Iris pigment epithelial cell (primary cell): ENCODE data around the gene TPRN.

ENCODE experiments used
- DNase-seq: peaks from one replicate; pipeline ENCODE4 v3.0.0-alpha.2; 2011; ENCODE audit warnings: low read depth

The TPRN gene

GRCh38 chr9:137159105-137160053, 41.2 kb downstream of the TPRN start:
- DNase-seq: no peak

GRCh38 chr9:137158625-137159024, 41.9 kb downstream of the TPRN start:
- no peak for DNase-seq

- DNase-seq: no peak
Measured at GRCh38 chr9:137157618-137158415, 42.7 kb downstream of the TPRN start.

- peak; percentile 47 for DNase-seq
Measured at GRCh38 chr9:137156567-137157375, 43.8 kb downstream of the TPRN start.

GRCh38 chr9:137152844-137153405, 47.6 kb downstream of the TPRN start:
- DNase-seq: no peak

GRCh38 chr9:137150617-137151457, 49.7 kb downstream of the TPRN start:
- peak; percentile 39 for DNase-seq

- no peak for DNase-seq
Measured at GRCh38 chr9:137149942-137150616, 50.5 kb downstream of the TPRN start.

- no peak for DNase-seq
Measured at GRCh38 chr9:137149363-137149762, 51.2 kb downstream of the TPRN start.

GRCh38 chr9:137148661-137149060, 51.9 kb downstream of the TPRN start:
- no peak for DNase-seq

GRCh38 chr9:137148242-137148641, 52.3 kb downstream of the TPRN start:
- no peak for DNase-seq

- no peak for DNase-seq
Measured at GRCh38 chr9:137147793-137148160, 52.8 kb downstream of the TPRN start.

GRCh38 chr9:137147091-137147792, 53.3 kb downstream of the TPRN start:
- no peak for DNase-seq

- no peak for DNase-seq
Measured at GRCh38 chr9:137146527-137146918, 54.0 kb downstream of the TPRN start.

- DNase-seq: no peak
Measured at GRCh38 chr9:137145731-137146526, 54.6 kb downstream of the TPRN start.

GRCh38 chr9:137143459-137143858, 57.1 kb downstream of the TPRN start:
- DNase-seq: no peak

- no peak for DNase-seq
Measured at GRCh38 chr9:137141976-137142936, 58.3 kb downstream of the TPRN start.
